B cell (primary cell): ENCODE results near the gene PRR33. TPM values are rescaled to one million over a fixed set of nuclear protein-coding genes. Genes with fewer than 3 reads are reported as not detected.

Experiments used
- ATAC-seq: fragments of 200-7000 bp; cut with Tn5 transposase; one replicate; pipeline ENCODE4 v1.10.0; 2021; ENCODE audit warnings: low read depth, mild to moderate bottlenecking, moderate number of reproducible peaks, moderate library complexity
- CTCF ChIA-PET: fragments of 350-600 bp; sonication (Branson Sonifier 250); formaldehyde crosslinking; loops from one replicate; lab custom pipeline; 2021; ENCODE audit warnings: antibody characterized with exemption, inconsistent platforms; lab: Charles Lee
- POLR2A ChIA-PET: fragments of 350-600 bp; sonication (Branson Sonifier 250); formaldehyde crosslinking; loops from one replicate; lab custom pipeline; 2021; ENCODE audit warnings: antibody characterized with exemption; lab: Charles Lee
- DNase-seq: peaks from one replicate; pipeline ENCODE4 v3.0.0; 2013
- H2AFZ ChIP-seq: 2 replicates; pipeline ENCODE4 v1.6.1; 2012; ENCODE audit warnings: mild to moderate bottlenecking, low read depth, low read length; ENCODE audit not compliant: insufficient read depth, poor library complexity, severe bottlenecking
- H3K27ac ChIP-seq, 2 donors: 1 replicate in 1 of 2; 2 replicates in 1 of 2; pipeline ENCODE4 v1.5.1; 2012 to 2013; ENCODE audit warnings: low read length in 2 of 2, mild to moderate bottlenecking in 2 of 2, moderate library complexity in 1 of 2
- H3K27me3 ChIP-seq, 4 experiments: fragments of 200-600 bp in 1 of 4; sonication (generic) in 1 of 4; replicated peaks in 1 of 4; 1 replicate in 2 of 4; 2 replicates in 2 of 4; pipeline versions ENCODE4 v1.6.1 to v1.7.0; 2013 to 2016; ENCODE audit warnings: low read length in 3 of 4, mild to moderate bottlenecking in 2 of 4, mixed read lengths in 1 of 4, moderate library complexity in 1 of 4; ENCODE audit not compliant: insufficient read depth in 4 of 4, control insufficient read depth in 3 of 4; ENCODE audit errors: control extremely low read depth in 1 of 4
- H3K36me3 ChIP-seq, 2 experiments: replicated peaks in 1 of 2; 1 replicate in 1 of 2; 2 replicates in 1 of 2; pipeline versions ENCODE4 v1.6.1 to v1.7.1; 2013; ENCODE audit warnings: low read length in 1 of 2; ENCODE audit not compliant: insufficient read depth in 2 of 2, control insufficient read depth in 1 of 2; ENCODE audit errors: control extremely low read depth in 1 of 2, extremely low read depth in 1 of 2
- H3K4me1 ChIP-seq, 2 donors: fragments of 200-600 bp in 1 of 2; sonication (generic) in 1 of 2; 1 replicate in 1 of 2; 2 replicates in 1 of 2; pipeline versions ENCODE4 v1.5.1 to v1.6.1; 2013 to 2017; ENCODE audit warnings: low read length in 2 of 2; ENCODE audit not compliant: control insufficient read depth in 2 of 2, insufficient read depth in 2 of 2
- H3K4me2 ChIP-seq: replicated peaks from 2 replicates; pipeline ENCODE3; 2012; ENCODE audit warnings: mild to moderate bottlenecking, low read depth, low read length; ENCODE audit not compliant: poor library complexity, severe bottlenecking
- H3K4me3 ChIP-seq, 5 experiments: fragments of 200-600 bp in 1 of 5; sonication (generic) in 1 of 5; 1 replicate in 3 of 5; 2 replicates in 2 of 5; pipeline versions ENCODE4 v1.5.1 to v1.7.0; 2011 to 2016; ENCODE audit warnings: low read length in 4 of 5, mild to moderate bottlenecking in 4 of 5, low read depth in 2 of 5, control low read depth in 1 of 5, moderate library complexity in 1 of 5; ENCODE audit not compliant: insufficient read depth in 1 of 5; ENCODE audit errors: control extremely low read depth in 1 of 5, extremely low read depth in 1 of 5
- H3K79me2 ChIP-seq: fragments of 200-600 bp; sonication (generic); one replicate; pipeline ENCODE4 v1.6.0; 2016; ENCODE audit warnings: low read length; ENCODE audit not compliant: control insufficient read depth, insufficient read depth
- H3K9ac ChIP-seq: fragments of 200-600 bp; sonication (generic); 2 replicates; pipeline ENCODE4 v1.6.1; 2017; ENCODE audit warnings: mild to moderate bottlenecking, low read length, moderate library complexity
- H3K9me3 ChIP-seq, 3 donors: one replicate each; pipeline versions ENCODE4 v1.6.1 to v1.7.1; 2013; ENCODE audit warnings: low read length in 2 of 3; ENCODE audit not compliant: control insufficient read depth in 2 of 3, insufficient read depth in 1 of 3; ENCODE audit errors: control extremely low read depth in 1 of 3
- H4K20me1 ChIP-seq: 2 replicates; pipeline ENCODE4 v1.6.0; 2012; ENCODE audit warnings: mild to moderate bottlenecking, low read length; ENCODE audit not compliant: insufficient read depth, control insufficient read depth, poor library complexity, severe bottlenecking
- H3K27ac Mint-ChIP-seq: one replicate; pipeline ENCODE4 v1.8.0; 2021; ENCODE audit warnings: mixed read lengths
- H3K27me3 Mint-ChIP-seq: one replicate; pipeline ENCODE4 v1.8.0; 2021; ENCODE audit warnings: mixed read lengths
- H3K4me1 Mint-ChIP-seq: one replicate; pipeline ENCODE4 v1.8.0; 2021; ENCODE audit warnings: mixed read lengths
- H3K4me3 Mint-ChIP-seq: one replicate; pipeline ENCODE4 v1.8.0; 2021; ENCODE audit warnings: mixed read lengths
- H3K9me3 Mint-ChIP-seq: one replicate; pipeline ENCODE4 v1.8.0; 2022; ENCODE audit warnings: mixed read lengths; ENCODE audit not compliant: insufficient read depth
- CTCF ChIP-seq: fragments of 200-600 bp; IDR thresholded peaks from one replicate; pipeline ENCODE4 v1.8.0; 2022; ENCODE audit warnings: antibody characterized with exemption, mild to moderate bottlenecking
- EZH2 ChIP-seq: IDR thresholded peaks from 2 replicates; pipeline ENCODE4 v1.6.1; 2012; ENCODE audit warnings: borderline replicate concordance, low read depth, mild to moderate bottlenecking, moderate library complexity, low read length; ENCODE audit not compliant: insufficient read depth, poor library complexity, severe bottlenecking
- WGBS: methylation state at CpG from one replicate; pipeline ENCODE4 v1.1.5; 2013; ENCODE audit warnings: missing lambda C conversion rate; ENCODE audit not compliant: insufficient coverage; 5-methylcytosine and 5-hydroxymethylcytosine counted together
- intact Hi-C: fragments of 100-400 bp; cut with micrococcal nuclease; formaldehyde crosslinking; loops from one replicate; pipeline ENCODE4 v1.10.0; 2022
- polyA plus RNA-seq: library from polyadenylated mRNA; depleted of rRNA; stranded (reverse); fragments of >200 nt; gene quantifications from 2 replicates; pipeline ENCODE4 v1.2.3, GENCODE V29; 2012
- total RNA-seq, 2 donors: library from RNA; stranded (reverse); fragments of 120-200 nt in 1 of 2; gene quantifications; 1 replicate in 1 of 2; 2 replicates in 1 of 2; pipeline versions ENCODE4 v1.2.3 to v1.2.4, GENCODE V29; 2013 to 2022

Gene PRR33
- total and polyA plus RNA-seq, 2 donors (not counting 1 experiment from before 2014, with no cell fraction given): not detected

- no peak for TF ChIP-seq CTCF
- TF ChIP-seq EZH2: no peak
- ChIA-PET CTCF (no interaction called here), POLR2A (interaction anchor here (0.5 kb wide), 1 partner anchor 24 kb away, joined by 4 read pairs; no protein-coding TSS in a partner anchor)
- ATAC-seq (no peak), DNase-seq (no peak)
- peaks cover 23% of the 10 kb centered on the region for H3K27me3 Mint-ChIP-seq
- intact Hi-C loops: no loop called here
- Histone ChIP-seq H3K9me3 (no peaks in the 10 kb centered on the region), H3K4me1 (no peaks in the 10 kb centered on the region), H3K27me3 (peaks cover 0 to 9% (median 2%) of the 10 kb centered on the region in 4 experiments), H3K4me2 (no peak overlapping the region), H3K79me2 (no peaks in the 10 kb centered on the region), H4K20me1 (no peaks in the 10 kb centered on the region), H2AFZ (no peak overlapping the region), H3K9ac (no peak overlapping the region), H3K36me3 (no peaks in the 10 kb centered on the region), H3K27ac (no peak overlapping the region), H3K4me3 (no peak overlapping the region)
- 85% methylated on average over 31 of the region's 33 CpGs for WGBS
- H3K4me3 Mint-ChIP-seq: no peak overlapping the region
- no peak overlapping the region for H3K27ac Mint-ChIP-seq
- peaks cover 3% of the 10 kb centered on the region for H3K4me1 Mint-ChIP-seq
- no peaks in the 10 kb centered on the region for H3K9me3 Mint-ChIP-seq
Measured at GRCh38 chr11:1935156-1936071, 43.7 kb upstream of the PRR33 start.
